HCT116 (cell line): ENCODE results near the gene RBCK1. TPM values are rescaled to one million over a fixed set of nuclear protein-coding genes. Genes with fewer than 3 reads are reported as not detected.

Source experiments
- ATAC-seq: fragments of 200-7000 bp; cut with Tn5 transposase; 2 replicates; pipeline ENCODE4 v1.9.1; 2020; ENCODE audit warnings: mild to moderate bottlenecking, moderate library complexity
- BruUV-seq: library from RNA; stranded (reverse); fragments of 400-500 nt; replicated peaks from 2 replicates; lab custom pipeline; 2021; lab: Mats Ljungman, UMichigan
- CTCF ChIA-PET: fragments of 300-600 bp; sonication (Branson Sonifier 250); formaldehyde crosslinking; loops from one replicate; lab custom pipeline; 2021; ENCODE audit warnings: antibody characterized with exemption; lab: Charles Lee
- POLR2A ChIA-PET: fragments of 300-600, 350-600 bp; sonication (Branson Sonifier 250); formaldehyde crosslinking; loops from one replicate; lab custom pipeline; 2021; ENCODE audit warnings: antibody characterized with exemption; lab: Charles Lee
- RAD21 ChIA-PET, 2 experiments: fragments of 300-600 bp; sonication (Branson Sonifier 250); formaldehyde crosslinking; loops; one replicate each; lab custom pipeline; 2023; ENCODE audit warnings: low total read pairs in 2 of 2; ENCODE audit not compliant: uncharacterized antibody in 2 of 2, unreplicated experiment in 2 of 2, low non-redundant PET in 1 of 2; lab: Charles Lee
- DNase-seq: peaks from one replicate; pipeline ENCODE4 v3.0.0-alpha.2; 2010; ENCODE audit warnings: low read depth, low spot score
- H2AFZ ChIP-seq: fragments of 200-600 bp; shearing (Covaris generic), sonication (generic); 2 replicates; pipeline ENCODE4 v1.6.1; 2017; ENCODE audit warnings: low read depth, mixed run types, mixed read lengths, antibody characterized with exemption, low read length; ENCODE audit not compliant: poor library complexity, severe bottlenecking
- H3K27ac ChIP-seq: 2 replicates; pipeline ENCODE4 v1.5.1; 2012; ENCODE audit warnings: low read depth, low read length
- H3K27me3 ChIP-seq: fragments of 200-600 bp; sonication (generic); 2 replicates; pipeline ENCODE4 v1.6.1; 2016; ENCODE audit warnings: mixed run types, low read length, mixed read lengths; ENCODE audit not compliant: insufficient read depth
- H3K36me3 ChIP-seq, 2 experiments: fragments of 200-500 bp in 1 of 2; fragments of 200-600 bp in 1 of 2; sonication (Bioruptor generic) in 1 of 2; sonication (generic) in 1 of 2; 2 replicates each; pipeline versions ENCODE4 v1.5.1 to v1.6.1; 2014 to 2016; ENCODE audit warnings: low read length in 2 of 2, inconsistent platforms in 1 of 2, mixed read lengths in 1 of 2, mixed run types in 1 of 2; ENCODE audit not compliant: insufficient read depth in 2 of 2, control insufficient read depth in 1 of 2
- H3K4me1 ChIP-seq, 2 experiments: fragments of 200-600 bp in 1 of 2; sonication (generic) in 1 of 2; 2 replicates each; pipeline versions ENCODE4 v1.5.1 to v1.6.1; 2012 to 2017; ENCODE audit warnings: low read length in 2 of 2, inconsistent platforms in 1 of 2, mild to moderate bottlenecking in 1 of 2, mixed read lengths in 1 of 2, mixed run types in 1 of 2, moderate library complexity in 1 of 2; ENCODE audit not compliant: insufficient read depth in 2 of 2, control insufficient read depth in 1 of 2
- H3K4me2 ChIP-seq: fragments of 200-600 bp; sonication (generic); 2 replicates; pipeline ENCODE4 v1.6.1; 2017; ENCODE audit warnings: mixed run types, low read length, mixed read lengths
- H3K4me3 ChIP-seq, 2 experiments: fragments of 200-600 bp in 1 of 2; sonication (generic) in 1 of 2; replicated peaks in 1 of 2; 2 replicates each; pipeline ENCODE4 v1.5.1; 2011 to 2016; ENCODE audit warnings: low read length in 2 of 2, control low read depth in 1 of 2, low read depth in 1 of 2, mild to moderate bottlenecking in 1 of 2, mixed read lengths in 1 of 2, mixed run types in 1 of 2
- H3K79me2 ChIP-seq: fragments of 200-600 bp; sonication (generic); 2 replicates; pipeline ENCODE4 v1.6.1; 2017; ENCODE audit warnings: mild to moderate bottlenecking, mixed run types, low read length, moderate library complexity, mixed read lengths; ENCODE audit not compliant: insufficient read depth
- H3K9ac ChIP-seq: fragments of 200-600 bp; sonication (generic); 2 replicates; pipeline ENCODE4 v1.6.1; 2016; ENCODE audit warnings: low read length, mixed read lengths
- H3K9me2 ChIP-seq: fragments of 200-600 bp; sonication (generic), shearing (Covaris generic); 2 replicates; pipeline ENCODE4 v1.6.1; 2017; ENCODE audit warnings: mixed run types, mild to moderate bottlenecking, moderate library complexity; ENCODE audit not compliant: insufficient read depth
- H3K9me3 ChIP-seq, 2 experiments: fragments of 200-500 bp in 1 of 2; fragments of 200-600 bp in 1 of 2; sonication (Bioruptor generic) in 1 of 2; sonication (generic) in 1 of 2; 2 replicates each; pipeline ENCODE4 v1.6.1; 2014 to 2017; ENCODE audit warnings: low read length in 2 of 2, mixed read lengths in 2 of 2, inconsistent platforms in 1 of 2, low read depth in 1 of 2, mild to moderate bottlenecking in 1 of 2, mixed run types in 1 of 2, moderate library complexity in 1 of 2; ENCODE audit not compliant: control insufficient read depth in 1 of 2, insufficient read depth in 1 of 2
- H4K20me1 ChIP-seq: fragments of 200-600 bp; sonication (generic), shearing (Covaris generic); 2 replicates; pipeline ENCODE4 v1.6.1; 2017; ENCODE audit warnings: mixed run types, mild to moderate bottlenecking, moderate library complexity; ENCODE audit not compliant: insufficient read depth
- CBX3 ChIP-seq: IDR thresholded peaks from 2 replicates; pipeline ENCODE4 v1.6.1; 2012; ENCODE audit warnings: low read depth
- CEBPB ChIP-seq: IDR thresholded peaks from 2 replicates; pipeline ENCODE4 v1.6.1; 2012; ENCODE audit warnings: low read depth
- EGR1 ChIP-seq: IDR thresholded peaks from 2 replicates; pipeline ENCODE4 v1.6.1; 2012; ENCODE audit warnings: low read depth
- EZH2 ChIP-seq: fragments of 200-600 bp; sonication (generic); IDR thresholded peaks from 2 replicates; pipeline ENCODE4 v1.6.1; 2017; ENCODE audit warnings: antibody characterized with exemption, mixed run types
- EZH2phosphoT487 ChIP-seq: fragments of 200-600 bp; IDR thresholded peaks from 2 replicates; pipeline ENCODE4 v1.6.1; 2018; ENCODE audit warnings: antibody characterized with exemption, borderline replicate concordance
- RAD21 ChIP-seq: IDR thresholded peaks from 2 replicates; pipeline ENCODE4 v1.6.1; 2012; ENCODE audit warnings: low read depth, mild to moderate bottlenecking
- TCF7L2 ChIP-seq: IDR thresholded peaks from 2 replicates; pipeline ENCODE4 v1.7.0; 2011; ENCODE audit warnings: borderline replicate concordance, inconsistent platforms; ENCODE audit not compliant: insufficient read depth, insufficient read length; ENCODE audit errors: extremely low read depth
- intact Hi-C: fragments of 100-400 bp; cut with micrococcal nuclease; formaldehyde crosslinking; loops from 2 replicates; pipeline ENCODE4 v1.10.0; 2022
- total RNA-seq: library from RNA; stranded (reverse); gene quantifications from one replicate; pipeline ENCODE4 v1.2.1, GENCODE V29; 2021; ENCODE audit not compliant: unreplicated experiment
- TF ChIP-seq, protein P1 (sequence below), 3 experiments: fragments of 200-600 bp in 1 of 3; sonication (generic) in 1 of 3; IDR thresholded peaks in 2 of 3; conservative IDR thresholded peaks in 1 of 3; 2 replicates each; pipeline ENCODE4 v1.5.1; 2012 to 2017; ENCODE audit warnings: low read depth in 2 of 3, low read length in 2 of 3, antibody characterized with exemption in 1 of 3, borderline replicate concordance in 1 of 3, control low read depth in 1 of 3, mild to moderate bottlenecking in 1 of 3, mixed read lengths in 1 of 3, mixed run types in 1 of 3, moderate library complexity in 1 of 3; ENCODE audit not compliant: insufficient read depth in 1 of 3
- TF ChIP-seq, protein P2 (sequence below): IDR thresholded peaks from 2 replicates; pipeline ENCODE4 v1.6.1; 2012
- TF ChIP-seq, protein P3 (sequence below): IDR thresholded peaks from 2 replicates; pipeline ENCODE4 v1.6.1; 2012; ENCODE audit warnings: low read depth

RBCK1 gene
- total RNA-seq, 1 experiment from 2014 or later = 180 TPM

DNA sequence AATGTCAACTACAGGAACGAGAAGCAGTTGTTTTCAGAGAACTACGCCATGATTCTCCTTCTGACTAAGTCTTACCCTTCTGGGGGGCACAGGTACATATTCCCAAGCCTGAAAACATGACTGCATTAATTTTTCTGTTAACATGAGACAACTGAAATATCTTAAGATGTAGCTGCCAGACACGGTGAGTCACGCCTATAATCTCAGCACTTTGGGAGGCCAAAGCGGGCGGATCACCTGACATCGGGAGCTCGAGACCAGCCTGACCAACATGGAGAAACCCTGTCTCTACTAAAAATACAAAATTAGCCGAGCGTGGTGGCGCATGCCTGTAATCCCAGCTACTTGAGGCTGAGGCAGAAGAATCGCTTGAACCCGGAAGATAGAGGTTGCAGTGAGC is 32.5 kb downstream of the RBCK1 start:
- no peaks in the 10 kb centered on the region for H4K20me1 ChIP-seq
- H3K4me3 ChIP-seq = no peak overlapping the region
- H3K9me3 ChIP-seq = no peaks in the 10 kb centered on the region
- no peak overlapping the region for H3K27ac ChIP-seq
- H3K36me3 ChIP-seq = peaks cover 44 to 68% of the 10 kb centered on the region in 2 experiments
- intact Hi-C loops = no loop called here
- ChIA-PET CTCF (no interaction called here), RAD21 (no interaction called here), POLR2A (no interaction called here)
- H3K4me1 ChIP-seq = 0 out of 4 replicates have a peak, but pooled peaks cover 0 to 4% of the 10 kb centered on the region in 2 experiments
- no peak for DNase-seq
- no peaks in the 10 kb centered on the region for H3K27me3 ChIP-seq
- no peak overlapping the region for H3K9ac ChIP-seq
- TF ChIP-seq, protein P1, sequence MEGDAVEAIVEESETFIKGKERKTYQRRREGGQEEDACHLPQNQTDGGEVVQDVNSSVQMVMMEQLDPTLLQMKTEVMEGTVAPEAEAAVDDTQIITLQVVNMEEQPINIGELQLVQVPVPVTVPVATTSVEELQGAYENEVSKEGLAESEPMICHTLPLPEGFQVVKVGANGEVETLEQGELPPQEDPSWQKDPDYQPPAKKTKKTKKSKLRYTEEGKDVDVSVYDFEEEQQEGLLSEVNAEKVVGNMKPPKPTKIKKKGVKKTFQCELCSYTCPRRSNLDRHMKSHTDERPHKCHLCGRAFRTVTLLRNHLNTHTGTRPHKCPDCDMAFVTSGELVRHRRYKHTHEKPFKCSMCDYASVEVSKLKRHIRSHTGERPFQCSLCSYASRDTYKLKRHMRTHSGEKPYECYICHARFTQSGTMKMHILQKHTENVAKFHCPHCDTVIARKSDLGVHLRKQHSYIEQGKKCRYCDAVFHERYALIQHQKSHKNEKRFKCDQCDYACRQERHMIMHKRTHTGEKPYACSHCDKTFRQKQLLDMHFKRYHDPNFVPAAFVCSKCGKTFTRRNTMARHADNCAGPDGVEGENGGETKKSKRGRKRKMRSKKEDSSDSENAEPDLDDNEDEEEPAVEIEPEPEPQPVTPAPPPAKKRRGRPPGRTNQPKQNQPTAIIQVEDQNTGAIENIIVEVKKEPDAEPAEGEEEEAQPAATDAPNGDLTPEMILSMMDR (IDR thresholded peaks at IDR 0.05 in 2 of 3, conservative IDR thresholded peaks at IDR 0.05 in 1 of 3; ENCODE audit: borderline replicate concordance in 1 of 3, insufficient read depth in 1 of 3, low read depth in 2 of 3, low read length in 2 of 3) = no peak
- TF ChIP-seq RAD21 = no peak
- no peak for TF ChIP-seq CEBPB
- no peak for TF ChIP-seq EZH2phosphoT487
- TF ChIP-seq, protein P2, sequence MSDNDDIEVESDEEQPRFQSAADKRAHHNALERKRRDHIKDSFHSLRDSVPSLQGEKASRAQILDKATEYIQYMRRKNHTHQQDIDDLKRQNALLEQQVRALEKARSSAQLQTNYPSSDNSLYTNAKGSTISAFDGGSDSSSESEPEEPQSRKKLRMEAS = no peak
- TF ChIP-seq EGR1 = no peak
- TF ChIP-seq, protein P3, sequence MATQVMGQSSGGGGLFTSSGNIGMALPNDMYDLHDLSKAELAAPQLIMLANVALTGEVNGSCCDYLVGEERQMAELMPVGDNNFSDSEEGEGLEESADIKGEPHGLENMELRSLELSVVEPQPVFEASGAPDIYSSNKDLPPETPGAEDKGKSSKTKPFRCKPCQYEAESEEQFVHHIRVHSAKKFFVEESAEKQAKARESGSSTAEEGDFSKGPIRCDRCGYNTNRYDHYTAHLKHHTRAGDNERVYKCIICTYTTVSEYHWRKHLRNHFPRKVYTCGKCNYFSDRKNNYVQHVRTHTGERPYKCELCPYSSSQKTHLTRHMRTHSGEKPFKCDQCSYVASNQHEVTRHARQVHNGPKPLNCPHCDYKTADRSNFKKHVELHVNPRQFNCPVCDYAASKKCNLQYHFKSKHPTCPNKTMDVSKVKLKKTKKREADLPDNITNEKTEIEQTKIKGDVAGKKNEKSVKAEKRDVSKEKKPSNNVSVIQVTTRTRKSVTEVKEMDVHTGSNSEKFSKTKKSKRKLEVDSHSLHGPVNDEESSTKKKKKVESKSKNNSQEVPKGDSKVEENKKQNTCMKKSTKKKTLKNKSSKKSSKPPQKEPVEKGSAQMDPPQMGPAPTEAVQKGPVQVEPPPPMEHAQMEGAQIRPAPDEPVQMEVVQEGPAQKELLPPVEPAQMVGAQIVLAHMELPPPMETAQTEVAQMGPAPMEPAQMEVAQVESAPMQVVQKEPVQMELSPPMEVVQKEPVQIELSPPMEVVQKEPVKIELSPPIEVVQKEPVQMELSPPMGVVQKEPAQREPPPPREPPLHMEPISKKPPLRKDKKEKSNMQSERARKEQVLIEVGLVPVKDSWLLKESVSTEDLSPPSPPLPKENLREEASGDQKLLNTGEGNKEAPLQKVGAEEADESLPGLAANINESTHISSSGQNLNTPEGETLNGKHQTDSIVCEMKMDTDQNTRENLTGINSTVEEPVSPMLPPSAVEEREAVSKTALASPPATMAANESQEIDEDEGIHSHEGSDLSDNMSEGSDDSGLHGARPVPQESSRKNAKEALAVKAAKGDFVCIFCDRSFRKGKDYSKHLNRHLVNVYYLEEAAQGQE = no peak
- no peak for TF ChIP-seq TCF7L2
- no peak for TF ChIP-seq CBX3
- no peak for TF ChIP-seq EZH2
- no peak overlapping the region for H3K4me2 ChIP-seq
- peaks cover 1% of the 10 kb centered on the region; the same call in 1 of the 2 replicates for H3K79me2 ChIP-seq
- H2AFZ ChIP-seq = no peak overlapping the region
- no peak for ATAC-seq
- no peaks in the 10 kb centered on the region for H3K9me2 ChIP-seq
- no TSS peak for BruUV-seq
